ENCODE results near the gene RBM8A.

DNA sequence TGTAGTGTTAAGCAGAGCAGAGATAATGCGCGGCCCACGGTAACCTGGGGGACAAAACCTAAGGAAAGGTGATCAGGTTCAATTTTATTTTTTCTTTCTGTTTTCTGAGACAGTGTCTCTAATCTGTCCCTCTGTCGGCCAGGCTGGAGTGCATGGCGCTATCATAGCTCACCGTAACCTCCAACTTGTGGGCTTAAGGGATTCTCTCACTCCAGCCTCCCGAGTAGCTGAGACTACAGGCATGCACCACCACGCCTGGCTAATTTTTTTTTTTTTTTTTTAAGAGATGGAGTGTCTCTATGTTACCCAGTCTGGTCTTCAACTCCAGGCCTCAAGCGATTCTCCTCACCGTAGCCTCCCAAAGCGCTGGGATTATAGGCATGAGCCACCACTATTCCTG lies 40.9 kb downstream of the RBM8A start:
- TF ChIP-seq GABPA (IDR thresholded peaks at IDR 0.05; ENCODE audit: low read depth) (no peak), CTCF (IDR thresholded peaks at IDR 0.05) (no peak), RAD21 (IDR thresholded peaks at IDR 0.05; ENCODE audit: low read length) (no peak), FOSL2 (IDR thresholded peaks at IDR 0.05; ENCODE audit: borderline replicate concordance, low read depth) (no peak)

Data from SK-N-SH (cell line).